ENCODE results near the gene GARS1.

GARS1 gene

DNA sequence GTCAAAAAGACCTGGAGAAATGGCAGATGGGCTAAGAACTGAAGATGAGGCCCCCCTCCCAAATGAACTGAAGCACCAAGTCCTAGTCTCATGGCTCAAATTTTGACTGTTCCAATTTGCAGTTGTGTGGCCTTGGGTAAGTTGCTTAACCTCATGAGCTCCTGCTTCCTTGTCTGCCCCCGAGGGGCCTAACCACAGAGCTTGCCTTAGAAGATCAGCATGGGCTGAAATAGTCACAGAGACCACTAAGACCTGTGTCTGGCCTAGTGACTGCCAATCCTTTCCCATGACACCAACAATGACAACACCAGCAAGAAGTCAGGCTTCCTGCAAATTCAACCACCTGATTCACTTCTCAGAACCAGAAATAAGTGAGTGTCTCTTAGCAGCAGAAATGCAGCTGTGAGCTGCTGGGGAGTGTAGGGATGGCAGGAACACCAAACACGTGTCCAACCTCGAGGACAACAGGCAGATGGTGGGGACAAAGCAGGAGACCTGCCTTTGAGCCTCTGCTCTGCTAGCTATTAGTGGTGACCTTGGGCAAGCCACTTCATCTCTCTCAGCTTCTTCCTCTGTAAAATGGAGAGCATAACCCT lies 63.9 kb downstream of the GARS1 start:
- DNase-seq: no peak

DNA sequence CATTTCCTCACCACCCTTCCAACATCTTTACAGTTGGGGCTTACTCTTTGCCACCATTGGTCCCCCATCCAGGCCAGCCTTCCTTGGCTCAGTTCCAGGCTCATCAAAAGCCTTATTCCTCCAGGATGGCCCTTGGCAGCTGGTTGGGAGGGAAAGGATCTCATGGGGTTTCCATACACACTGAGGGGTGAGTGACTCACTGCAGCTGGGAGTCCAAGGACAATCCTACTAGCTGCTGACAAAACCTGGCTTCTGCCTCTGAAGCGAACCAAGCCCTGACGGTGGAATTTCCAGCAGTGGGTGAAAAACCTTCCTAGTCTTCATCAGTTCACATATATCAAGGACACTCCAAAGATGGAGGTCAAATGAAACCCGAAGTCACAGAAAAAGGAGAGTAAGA lies 64.6 kb downstream of the GARS1 start:
- DNase-seq: no peak

DNA sequence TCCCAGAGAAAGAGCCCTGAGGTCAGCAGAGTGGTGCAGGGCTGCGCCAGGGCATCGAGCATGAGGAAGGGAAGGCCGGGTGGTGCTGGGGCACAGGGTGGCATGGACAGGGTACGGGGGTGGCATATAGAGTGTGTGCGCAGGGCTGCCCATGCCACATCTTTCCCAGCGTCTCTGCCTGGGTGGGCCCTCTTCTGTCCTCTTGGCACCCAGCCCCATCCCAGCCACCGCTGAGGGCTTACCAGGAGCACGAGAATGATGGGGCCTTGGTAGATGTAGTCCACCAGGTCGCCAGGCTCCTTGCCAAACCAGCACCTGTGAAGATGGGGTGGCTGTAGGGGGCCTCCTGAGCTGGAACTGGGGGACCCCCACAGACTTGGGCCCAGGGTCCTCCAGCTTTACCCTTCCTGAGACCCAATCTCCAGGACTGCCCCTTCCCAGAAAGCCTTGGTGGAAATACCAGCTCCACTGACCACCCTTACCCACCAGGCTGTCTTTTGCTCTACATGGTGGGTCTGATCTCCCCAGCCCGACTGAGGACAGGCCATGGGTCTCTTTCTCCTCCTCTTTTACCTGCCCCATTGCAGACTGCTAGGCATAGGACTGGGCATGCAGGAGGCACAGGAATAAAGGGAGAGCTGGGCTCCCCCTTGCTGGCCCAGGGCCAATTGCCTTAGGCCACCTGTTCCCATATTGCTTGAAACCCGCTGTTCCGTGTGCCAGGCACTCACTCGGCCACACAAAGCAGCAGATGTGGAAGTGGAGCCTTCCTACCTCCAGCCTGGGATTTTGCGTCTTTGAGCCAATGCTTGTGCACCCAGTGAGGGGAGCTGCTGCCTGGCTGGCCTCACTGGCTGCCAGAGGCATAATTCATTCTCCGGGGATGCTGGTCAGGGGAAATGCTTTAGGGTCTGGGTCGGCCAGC lies 65.9 kb downstream of the GARS1 start:
- DNase-seq: no peak

DNA sequence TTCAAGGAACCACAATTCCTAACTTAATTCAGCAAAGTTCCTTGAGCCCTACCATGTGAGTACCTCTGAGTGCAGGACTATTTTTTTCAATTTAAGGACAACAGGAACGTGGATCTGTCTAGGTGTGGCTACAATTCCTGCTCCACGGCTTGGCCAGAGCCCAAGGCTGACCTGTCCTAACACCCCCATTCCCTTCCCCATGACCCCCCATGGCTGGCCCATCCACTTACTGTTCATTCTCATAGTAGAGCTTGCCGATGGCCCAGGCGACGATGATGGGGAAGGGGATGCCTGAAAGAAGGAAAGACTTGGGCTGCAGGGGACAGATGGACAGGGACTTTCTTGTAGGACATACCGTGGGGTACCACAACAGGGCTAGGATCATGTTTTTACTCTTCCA lies 67.2 kb downstream of the GARS1 start:
- DNase-seq: no peak

DNA sequence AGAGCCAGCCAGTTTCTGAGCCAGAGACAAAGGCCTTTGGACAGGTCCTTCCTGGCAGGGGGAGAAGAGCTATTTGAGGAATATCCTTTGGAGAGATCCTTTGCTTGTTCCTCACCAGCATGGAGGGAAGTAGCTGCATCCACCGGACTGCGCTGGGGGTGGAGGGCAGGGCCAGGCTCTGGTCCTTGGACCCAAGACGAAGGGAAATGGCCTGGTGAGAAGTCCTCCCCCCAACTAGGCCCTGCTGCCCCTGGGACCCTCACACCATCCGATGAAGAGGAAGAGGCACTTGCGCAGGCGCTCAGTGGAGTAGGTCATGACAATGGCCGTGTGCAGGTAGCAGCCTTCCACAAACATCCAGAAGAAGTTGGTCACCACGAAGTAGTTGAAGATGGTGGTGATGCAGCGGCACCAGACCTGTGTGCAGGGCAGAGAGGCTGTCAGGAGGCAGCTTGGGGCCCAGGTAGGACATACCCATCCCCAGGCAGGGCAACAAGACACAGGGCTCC lies 67.8 kb downstream of the GARS1 start:
- no peak for DNase-seq

DNA sequence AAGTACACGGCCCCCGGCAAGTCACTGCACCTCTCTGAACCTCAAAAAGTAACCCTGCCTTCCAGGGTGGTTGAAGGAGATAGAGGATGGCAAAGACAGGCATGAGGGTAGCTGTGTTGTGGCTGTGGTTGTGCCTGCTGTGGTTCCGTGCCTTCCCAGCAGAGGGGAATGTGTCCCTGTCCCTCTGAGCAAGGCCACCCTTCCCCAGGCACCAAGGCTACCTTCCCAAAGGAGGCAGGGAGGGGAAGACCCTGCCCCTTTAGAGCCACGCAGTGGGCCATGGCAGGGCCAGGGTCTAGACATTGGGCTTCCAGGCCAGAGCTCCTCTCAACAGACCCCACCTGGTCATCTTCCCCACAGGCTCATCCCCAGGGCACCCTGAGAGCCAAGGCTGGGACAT lies 68.7 kb downstream of the GARS1 start:
- DNase-seq: no peak

DNA sequence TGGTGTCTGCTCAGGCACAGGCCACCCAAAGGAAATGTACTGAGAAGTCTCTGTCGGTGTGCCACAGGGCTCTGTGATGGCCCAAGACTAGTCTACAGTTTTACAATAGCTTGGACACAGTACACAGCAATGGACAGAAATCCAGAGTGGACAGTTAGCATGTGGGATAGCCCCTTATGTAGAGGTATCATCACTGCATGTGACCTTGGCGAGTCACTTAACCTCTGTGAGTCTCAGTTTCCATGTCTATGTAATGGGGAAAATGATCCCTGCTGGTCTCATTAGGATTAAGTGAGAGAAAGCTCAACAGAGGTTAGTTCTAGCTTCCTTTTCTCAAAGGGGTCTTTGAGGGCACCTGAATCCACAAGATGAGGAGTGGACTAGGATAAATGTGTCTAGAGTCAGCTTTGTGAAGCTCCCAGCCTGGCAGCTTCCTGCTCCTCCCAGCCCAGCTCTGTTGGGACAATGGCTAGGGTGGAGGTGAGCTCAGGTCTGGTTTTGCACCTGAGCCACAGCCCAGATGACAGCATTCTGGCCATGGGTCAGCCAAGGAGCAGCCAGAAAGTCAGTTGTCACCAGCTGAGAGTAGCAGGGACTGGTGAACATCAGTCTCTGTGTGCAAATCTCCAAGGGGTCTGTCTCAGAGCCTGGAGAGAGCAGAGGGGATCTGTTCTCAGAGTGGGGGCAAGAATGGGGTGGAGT lies 69.7 kb downstream of the GARS1 start:
- no peak for DNase-seq

DNA sequence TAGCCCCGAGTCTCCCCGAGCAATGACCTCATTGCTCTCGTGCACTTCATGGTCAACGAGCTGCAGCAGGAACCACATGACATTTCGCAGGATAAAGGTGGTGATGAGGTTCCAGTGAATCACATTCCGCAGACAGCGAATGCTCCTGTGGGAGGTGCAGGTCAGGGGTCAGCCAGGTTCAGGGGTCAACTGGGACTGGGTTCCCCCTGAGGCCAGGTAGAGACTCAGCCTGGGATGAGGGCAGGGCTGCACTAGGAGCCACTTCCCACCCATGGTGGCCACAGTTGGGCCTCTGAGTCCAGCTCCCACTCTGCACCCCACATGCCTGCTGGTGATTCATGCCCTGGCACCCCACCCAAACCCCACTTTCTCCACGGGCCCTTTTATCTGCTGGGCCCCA lies 70.4 kb downstream of the GARS1 start:
- DNase-seq: no peak

DNA sequence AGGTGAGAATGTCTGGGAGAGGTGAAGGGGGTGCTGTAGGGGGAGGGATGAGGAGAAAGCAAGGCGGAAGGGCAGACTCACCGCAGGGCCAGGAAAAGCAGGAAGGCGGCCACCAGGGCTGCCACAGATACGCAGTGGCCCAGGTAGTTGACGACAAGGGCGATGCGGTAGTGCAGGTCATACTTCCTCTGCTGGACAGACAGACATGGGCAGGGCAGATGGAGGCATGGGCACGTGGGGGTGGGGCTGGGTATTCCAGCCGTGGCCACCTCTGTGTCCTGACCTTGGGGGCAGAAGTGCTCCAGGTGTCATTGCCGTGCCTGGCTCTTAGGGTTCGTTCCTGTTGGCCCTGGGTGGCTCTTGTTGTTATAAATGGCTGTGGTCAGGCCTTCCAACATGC lies 70.8 kb downstream of the GARS1 start:
- no peak for DNase-seq

DNA sequence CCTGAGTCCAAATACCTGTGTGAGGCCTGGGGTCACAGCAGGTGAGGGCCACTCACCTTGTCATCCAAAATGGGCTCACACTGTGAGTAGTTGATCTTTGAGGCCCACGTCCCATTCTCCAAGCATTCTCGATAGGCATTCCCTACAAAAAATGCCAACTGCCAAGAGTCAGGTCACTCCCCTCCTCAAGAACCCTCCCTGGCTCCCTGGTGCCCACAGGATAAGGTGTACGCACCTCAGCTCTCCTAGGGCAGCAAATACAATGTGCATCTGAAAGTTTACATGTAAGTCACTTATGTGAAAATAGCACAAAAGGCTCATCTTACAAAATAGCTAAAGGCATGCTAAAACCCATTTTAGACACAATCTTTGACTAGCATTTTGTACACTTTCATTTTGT lies 72.5 kb downstream of the GARS1 start:
- no peak for DNase-seq

DNA sequence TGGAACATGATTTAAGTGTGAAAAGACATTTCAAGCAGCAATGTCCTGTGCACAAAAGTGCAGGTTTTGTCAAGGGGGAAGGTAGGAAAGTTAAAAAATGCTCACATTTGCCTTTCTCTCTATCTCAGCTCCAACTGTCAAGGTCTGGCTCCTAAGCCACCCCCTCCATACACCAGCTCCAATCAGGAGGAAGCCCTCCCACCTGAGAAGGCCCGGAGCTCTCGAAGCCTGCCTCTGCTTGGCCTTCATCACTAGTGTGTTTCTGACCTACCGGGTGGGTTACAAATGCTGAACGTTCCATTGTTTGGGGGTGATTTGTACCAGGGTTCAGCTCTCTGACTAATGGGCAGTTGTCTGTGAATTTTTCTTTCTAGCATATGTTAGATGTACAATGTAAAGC lies 73.4 kb downstream of the GARS1 start:
- DNase-seq: no peak

DNA sequence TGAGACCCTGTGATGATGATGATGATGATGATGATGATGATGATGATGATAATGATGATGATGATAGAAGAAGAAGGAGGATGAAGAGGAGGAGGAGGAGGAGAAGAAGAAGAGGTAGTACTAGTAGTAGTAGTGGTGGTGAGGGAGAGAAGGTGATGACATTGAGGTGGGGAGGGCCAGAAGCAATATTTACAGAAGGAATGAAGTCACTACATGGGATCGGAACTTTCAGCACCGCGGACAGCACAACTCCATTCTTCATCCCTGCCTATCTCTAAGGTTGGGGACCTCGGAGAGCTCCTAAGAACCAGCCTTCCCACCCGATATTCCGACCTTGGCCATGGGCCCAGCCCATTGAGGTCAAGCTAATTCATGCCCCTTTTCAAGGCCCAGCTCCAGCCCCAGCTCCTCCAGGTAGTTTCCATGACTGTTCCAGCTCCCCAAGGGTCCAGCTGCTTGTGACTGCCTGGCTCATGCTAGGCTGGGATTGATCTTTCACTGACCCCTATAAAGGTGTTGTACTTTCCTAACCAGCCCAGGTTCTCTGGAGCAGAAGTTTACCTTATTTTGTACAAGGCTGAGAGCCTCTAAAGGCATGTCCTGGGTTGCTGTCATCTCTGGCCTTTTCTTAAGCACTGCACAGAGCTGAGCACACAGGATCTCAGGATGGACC lies 77.3 kb downstream of the GARS1 start:
- no peak for DNase-seq

DNA sequence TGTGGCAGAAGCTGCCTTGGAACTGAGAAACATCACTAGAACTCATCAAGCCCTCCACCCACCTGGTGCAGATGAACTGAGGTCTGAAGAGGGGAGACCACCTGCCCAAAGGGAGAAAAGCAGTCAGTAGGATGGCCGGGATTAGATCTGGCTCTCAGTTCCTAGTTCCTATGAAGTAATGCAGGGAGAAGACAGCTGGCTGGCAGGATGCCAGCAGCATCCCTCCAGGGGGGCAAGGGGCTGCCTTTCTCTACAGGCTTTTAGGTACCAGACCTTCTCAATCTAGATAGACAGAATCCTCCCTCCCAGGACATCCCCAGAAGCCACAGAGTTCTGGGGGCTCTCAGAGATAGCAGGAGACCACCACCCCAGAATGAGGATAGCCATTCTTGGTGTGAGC lies 79.7 kb downstream of the GARS1 start:
- DNase-seq: no peak

DNA sequence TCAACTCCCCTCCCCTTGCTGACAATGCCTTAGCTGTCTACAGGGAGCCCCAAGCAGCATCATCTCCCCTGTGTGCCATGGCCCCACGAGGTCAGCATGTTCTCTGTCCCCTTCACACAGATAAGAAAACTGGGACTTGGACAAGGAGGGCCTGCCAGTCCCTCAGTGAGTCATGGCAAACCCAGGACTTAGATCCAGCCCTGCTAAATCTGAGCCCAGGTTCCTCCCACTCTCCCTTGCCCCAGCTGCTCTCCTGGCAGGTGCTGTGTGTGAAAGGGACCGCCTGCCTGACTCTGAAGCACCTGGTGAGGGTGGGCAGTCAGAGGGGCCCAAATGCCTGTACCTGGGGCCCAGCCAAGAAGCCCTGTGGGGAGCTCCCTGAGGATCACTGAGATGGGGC lies 80.2 kb downstream of the GARS1 start:
- no peak for DNase-seq

DNA sequence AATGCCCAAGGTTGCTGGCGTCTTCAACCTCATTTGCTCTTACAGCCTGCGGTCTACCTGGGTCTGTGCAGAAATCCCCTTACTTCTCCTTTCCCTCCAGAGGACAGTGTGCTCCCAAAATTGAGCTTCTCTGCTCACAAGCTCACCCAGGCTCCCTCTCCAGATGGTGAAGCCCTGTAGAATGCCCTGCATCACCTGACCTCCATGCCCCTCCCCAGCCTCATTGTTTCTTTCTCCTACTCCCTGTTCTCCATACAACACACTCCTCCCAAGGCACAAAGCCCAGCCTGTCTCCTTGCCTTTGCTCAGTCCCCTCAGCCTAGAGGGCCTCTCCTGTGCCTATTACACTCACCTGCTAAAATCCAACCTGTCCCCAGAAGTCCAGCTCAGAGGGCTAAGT lies 84.1 kb downstream of the GARS1 start:
- no peak for DNase-seq

DNA sequence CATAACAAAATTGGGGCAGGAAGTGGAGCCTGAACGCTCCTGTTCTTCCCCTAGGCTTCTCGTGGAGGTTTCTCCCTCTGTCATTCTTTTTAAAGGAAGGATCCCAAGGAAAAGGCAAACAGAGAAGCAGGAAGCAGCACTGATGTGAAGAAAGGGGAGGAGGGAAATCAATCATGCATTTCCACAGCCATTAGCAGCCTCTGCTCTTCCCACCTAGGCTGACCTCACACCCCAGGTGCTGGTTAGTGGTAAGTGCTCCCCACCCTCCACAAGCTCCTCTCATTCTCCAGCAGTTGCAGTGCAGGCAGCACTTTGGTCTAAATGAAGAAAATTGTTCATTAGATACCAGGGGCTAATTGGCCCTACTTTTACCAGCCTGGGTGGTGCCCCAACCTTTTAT lies 85.0 kb downstream of the GARS1 start:
- DNase-seq: no peak

DNA sequence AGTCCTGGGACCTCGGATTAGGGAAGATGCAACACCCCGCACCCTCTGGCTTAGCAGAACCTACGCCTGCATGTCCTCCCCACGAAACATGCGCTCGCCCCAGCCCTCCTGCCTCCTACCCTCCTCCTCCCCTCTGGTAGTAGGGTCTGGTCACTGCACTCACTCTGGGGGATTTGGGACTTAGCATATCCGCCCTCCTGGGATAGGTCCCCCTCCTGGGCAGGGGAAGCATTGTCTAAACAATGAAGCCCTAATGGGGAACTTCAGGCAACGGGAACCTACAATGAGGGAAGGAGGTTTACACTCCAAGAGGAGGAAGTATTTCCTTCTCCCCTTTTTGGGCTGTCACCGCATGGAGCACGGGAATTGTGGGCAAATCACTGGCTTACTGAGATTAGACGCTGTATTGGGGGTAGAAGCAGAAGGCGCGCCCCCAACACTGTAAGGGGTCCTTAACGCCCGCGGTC lies 86.7 kb downstream of the GARS1 start:
- no peak for DNase-seq

DNA sequence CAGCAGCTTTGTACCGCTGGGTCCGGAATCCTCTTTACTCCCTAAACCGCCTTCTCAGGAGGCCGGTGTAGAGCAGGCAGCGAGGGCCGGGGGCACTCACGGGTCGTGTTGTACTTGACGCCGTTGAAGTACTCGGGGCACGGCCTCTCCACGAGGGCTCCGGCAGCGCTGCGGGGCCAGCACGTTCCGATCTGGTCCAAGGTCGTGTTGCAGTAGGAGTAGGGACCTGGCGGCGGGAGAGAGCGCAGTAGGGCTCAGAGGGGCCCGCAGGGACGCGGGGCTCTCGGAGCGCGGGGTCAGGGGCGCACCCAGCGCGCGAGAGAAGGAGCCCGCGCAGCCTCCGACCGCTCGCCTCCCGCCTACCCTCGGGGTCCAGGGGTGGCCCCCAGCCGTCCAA lies 87.1 kb downstream of the GARS1 start:
- no peak for DNase-seq

DNA sequence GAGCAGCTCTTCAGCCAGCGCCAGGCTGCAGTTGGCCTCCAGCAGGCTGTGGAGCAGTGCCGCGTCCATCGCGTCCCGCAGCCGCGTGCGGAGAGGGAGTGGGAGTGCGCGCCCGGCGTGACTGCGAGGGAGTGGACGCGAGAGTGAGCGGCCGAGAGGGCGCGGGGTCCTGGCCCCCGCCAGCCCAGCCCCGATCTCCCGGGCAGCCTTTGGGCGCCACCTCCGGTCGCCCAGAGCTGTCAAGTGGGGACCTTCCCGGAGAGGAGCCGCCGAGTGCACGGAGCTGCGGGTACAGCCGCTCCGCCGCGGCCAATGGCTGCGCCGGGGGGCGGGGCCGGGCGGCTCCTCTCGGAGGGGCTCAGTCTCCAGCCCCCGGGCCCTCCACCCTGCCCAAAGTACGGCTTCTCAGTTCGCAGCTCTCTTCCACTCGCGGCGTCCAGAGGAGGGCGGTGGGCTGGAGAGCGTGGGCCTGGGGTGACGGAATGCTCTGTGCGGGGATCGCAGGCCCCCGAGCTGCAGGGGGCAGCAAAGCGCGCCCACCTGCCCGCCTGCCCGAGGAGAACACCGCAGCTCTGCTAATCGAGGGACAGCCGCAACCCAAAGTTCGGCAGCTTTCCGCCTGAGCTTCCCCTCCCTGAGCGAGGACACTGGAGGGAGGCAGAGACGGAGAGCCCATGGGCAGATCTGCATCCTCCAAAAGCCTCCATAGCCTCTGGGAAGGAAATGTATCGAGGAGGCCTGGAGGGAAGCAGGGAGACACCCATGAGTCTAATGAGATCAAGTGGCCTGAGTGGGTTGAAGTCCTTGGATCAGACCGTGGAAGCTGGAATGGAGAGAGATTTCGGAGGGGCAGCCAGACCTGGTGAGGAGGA lies 87.8 kb downstream of the GARS1 start, which contains the start of gene CRHR2:
Gene CRHR2, minus strand, starts transcription at position 245 of the 872 bp plus-strand sequence. Its CDS starts 176 bp downstream, at position 69.
- no peak for DNase-seq

DNA sequence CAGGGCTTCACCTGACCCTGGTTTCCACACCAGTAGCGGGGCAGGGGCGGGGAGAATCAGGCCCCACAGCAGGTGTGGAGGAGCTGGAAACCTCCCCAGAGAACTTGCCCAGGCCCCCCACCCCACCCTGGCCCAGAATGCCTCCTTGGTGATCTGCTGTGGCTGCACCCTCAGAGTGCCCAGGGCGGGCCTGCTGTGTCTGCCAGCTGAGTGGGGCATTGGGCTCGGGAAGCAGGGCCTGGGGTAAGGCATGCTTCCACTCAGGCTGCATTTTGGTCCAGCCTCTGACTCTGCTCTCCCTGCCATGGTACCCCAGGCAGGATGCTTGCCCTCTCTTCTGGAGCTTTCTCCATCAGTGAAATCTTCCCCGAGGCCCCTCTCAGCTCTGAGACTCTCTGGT lies 88.6 kb downstream of the GARS1 start:
- DNase-seq: no peak

Data from cortex of kidney (tissue), 1 donor.